ENCODE data around the gene AATF.

DNA sequence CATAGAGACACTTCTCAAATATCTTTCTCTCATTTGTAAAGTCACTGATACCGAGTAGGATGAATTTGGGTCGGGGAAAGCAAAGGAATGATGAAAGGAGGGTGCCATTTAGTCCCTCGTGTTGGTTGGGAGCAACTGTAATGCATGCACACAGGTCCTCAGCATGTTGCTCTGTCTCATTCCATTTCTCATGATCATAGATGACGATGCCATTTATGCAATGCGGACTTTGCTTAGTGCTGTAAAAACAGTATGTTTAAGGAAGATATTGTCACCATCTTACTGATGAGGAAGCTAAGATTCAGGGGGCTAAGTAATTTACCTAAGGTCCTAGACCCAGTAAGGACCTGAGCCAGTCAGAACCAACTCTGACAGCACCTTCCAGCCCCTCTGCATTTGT is 100.1 kb downstream of the AATF start:
- TF ChIP-seq, protein P1, sequence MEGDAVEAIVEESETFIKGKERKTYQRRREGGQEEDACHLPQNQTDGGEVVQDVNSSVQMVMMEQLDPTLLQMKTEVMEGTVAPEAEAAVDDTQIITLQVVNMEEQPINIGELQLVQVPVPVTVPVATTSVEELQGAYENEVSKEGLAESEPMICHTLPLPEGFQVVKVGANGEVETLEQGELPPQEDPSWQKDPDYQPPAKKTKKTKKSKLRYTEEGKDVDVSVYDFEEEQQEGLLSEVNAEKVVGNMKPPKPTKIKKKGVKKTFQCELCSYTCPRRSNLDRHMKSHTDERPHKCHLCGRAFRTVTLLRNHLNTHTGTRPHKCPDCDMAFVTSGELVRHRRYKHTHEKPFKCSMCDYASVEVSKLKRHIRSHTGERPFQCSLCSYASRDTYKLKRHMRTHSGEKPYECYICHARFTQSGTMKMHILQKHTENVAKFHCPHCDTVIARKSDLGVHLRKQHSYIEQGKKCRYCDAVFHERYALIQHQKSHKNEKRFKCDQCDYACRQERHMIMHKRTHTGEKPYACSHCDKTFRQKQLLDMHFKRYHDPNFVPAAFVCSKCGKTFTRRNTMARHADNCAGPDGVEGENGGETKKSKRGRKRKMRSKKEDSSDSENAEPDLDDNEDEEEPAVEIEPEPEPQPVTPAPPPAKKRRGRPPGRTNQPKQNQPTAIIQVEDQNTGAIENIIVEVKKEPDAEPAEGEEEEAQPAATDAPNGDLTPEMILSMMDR (IDR thresholded peaks at IDR 0.05; ENCODE audit: low read length): no peak
- TF ChIP-seq EZH2 (IDR thresholded peaks at IDR 0.05; ENCODE audit: borderline replicate concordance, low read length): no peak
